ENCODE measurements around the gene HASPIN. TPM values are rescaled to one million over a fixed set of nuclear protein-coding genes. Genes with fewer than 3 reads are reported as not detected.
A peak's percentile ranks its signal among the peaks of the same experiment; 100 is the strongest.

The HASPIN gene
- total and polyA plus RNA-seq, 2 of the 13 experiments (the other 11 are each of a cell fraction or from before 2014, with no cell fraction given) = 2.7 to 8.1 TPM

GRCh38 chr17:3759597-3760216, 36.0 kb downstream of the HASPIN start:
- no peak for ATAC-seq
- POLR2A ChIA-PET = no interaction called here
- TF ChIP-seq LCORL (IDR thresholded peaks at IDR 0.05) (no peak), LCORL (CRISPR knock-in tag; IDR thresholded peaks at IDR 0.05) (no peak), ZNF34 (CRISPR knock-in tag; IDR thresholded peaks at IDR 0.05; ENCODE audit: borderline replicate concordance) (no peak), ZNF331 (CRISPR knock-in tag; IDR thresholded peaks at IDR 0.05) (peak; percentile 100), CEBPB (IDR thresholded peaks at IDR 0.05; ENCODE audit: borderline replicate concordance, low read depth, low read length) (no peak), THAP9 (CRISPR knock-in tag; IDR thresholded peaks at IDR 0.05; ENCODE audit: borderline replicate concordance) (no peak)
- no peaks in the 10 kb centered on the region for H3K36me3 ChIP-seq (replicated peaks in 1 of 2; ENCODE audit: control insufficient read depth in 1 of 2, insufficient read depth in 2 of 2, low read length in 2 of 2)
- no TSS peak for BruUV-seq (replicated peaks)
- H3K9ac ChIP-seq (ENCODE audit: insufficient read depth, low read depth, low read length) = no peak overlapping the region
- H3K4me1 ChIP-seq (ENCODE audit: insufficient read depth, low read length) = peaks cover 33% of the 10 kb centered on the region
- CTCF ChIA-PET (ENCODE audit: low intra/inter-chr PET ratio, low total read pairs) = no interaction called here
- H3K4me3 ChIP-seq (replicated peaks in 1 of 3; ENCODE audit: insufficient read depth in 1 of 3, low read depth in 2 of 3, low read length in 3 of 3) = no peak overlapping the region
- DNase-seq (ENCODE audit: low spot score) = no peak
- no peaks in the 10 kb centered on the region for H4K20me1 ChIP-seq (ENCODE audit: insufficient read depth, low read length)
- peaks cover 5% of the 10 kb centered on the region; the same call in 1 of the 2 replicates for H3K9me3 ChIP-seq (ENCODE audit: low read length)
- H3K79me2 ChIP-seq (ENCODE audit: insufficient read depth, low read length) = no peaks in the 10 kb centered on the region
- 54% methylated on average over 6 of the region's 6 CpGs for WGBS (ENCODE audit: low lambda C conversion rate)
- no peak overlapping the region for H2AFZ ChIP-seq (ENCODE audit: low read length)
- no peaks in the 10 kb centered on the region for H3K27me3 ChIP-seq (ENCODE audit: control insufficient read depth in 1 of 2, insufficient read depth in 2 of 2, low read length in 2 of 2)
- in situ Hi-C loops (cut with HindIII; ENCODE audit: extremely low pct_ligation_motif_present, low pct_unique_long_range_greater_than_20kb) (no loop called here), intact Hi-C loops (cut with micrococcal nuclease; ENCODE audit: unreplicated experiment) (no loop called here)
- H3K4me2 ChIP-seq (ENCODE audit: low read depth, low read length) = no peak overlapping the region
- FAIRE-seq = no peak
- H3K27ac ChIP-seq (ENCODE audit: extremely low read length, insufficient read depth, low read length) = no peak overlapping the region

All from HepG2 (cell line).